MCF 10A (cell line): ENCODE results near the gene SLC25A20. TPM values are rescaled to one million over a fixed set of nuclear protein-coding genes. Genes with fewer than 3 reads are reported as not detected.

Source experiments
- BruUV-seq: library from RNA; stranded (reverse); fragments of 400-500 nt; replicated peaks from 2 replicates; lab custom pipeline; 2021; lab: Mats Ljungman, UMichigan
- CTCF ChIA-PET: fragments of 300-600 bp; sonication (Branson Sonifier 250); formaldehyde crosslinking; extraction: SDS; loops from one replicate; lab custom pipeline; 2021; ENCODE audit warnings: antibody characterized with exemption, inconsistent platforms; lab: Yijun Ruan, JAX
- POLR2A ChIA-PET: fragments of 300-600, 350-650 bp; sonication (Branson Sonifier 250); formaldehyde crosslinking; extraction: SDS; loops from one replicate; lab custom pipeline; 2020; ENCODE audit warnings: antibody characterized with exemption, inconsistent platforms; lab: Yijun Ruan, JAX
- DNase-seq: peaks from one replicate; pipeline ENCODE4 v3.0.0-alpha.2; 2018; ENCODE audit not compliant: unreplicated experiment
- H3K27ac Mint-ChIP-seq: one replicate; pipeline ENCODE4 v1.8.0; 2022; ENCODE audit warnings: mild to moderate bottlenecking, low read depth, mixed read lengths; ENCODE audit not compliant: unreplicated experiment
- H3K27me3 Mint-ChIP-seq: one replicate; pipeline ENCODE4 v1.8.0; 2022; ENCODE audit warnings: mixed read lengths; ENCODE audit not compliant: insufficient read depth, unreplicated experiment
- H3K36me3 Mint-ChIP-seq: one replicate; pipeline ENCODE4 v1.8.0; 2022; ENCODE audit warnings: mild to moderate bottlenecking, moderate library complexity, mixed read lengths; ENCODE audit not compliant: insufficient read depth, unreplicated experiment
- H3K4me1 Mint-ChIP-seq: one replicate; pipeline ENCODE4 v1.8.0; 2022; ENCODE audit warnings: mixed read lengths; ENCODE audit not compliant: insufficient read depth, unreplicated experiment
- H3K4me3 Mint-ChIP-seq: one replicate; pipeline ENCODE4 v1.8.0; 2022; ENCODE audit warnings: mild to moderate bottlenecking, moderate library complexity, mixed read lengths; ENCODE audit not compliant: unreplicated experiment
- H3K9me3 Mint-ChIP-seq: one replicate; pipeline ENCODE4 v1.8.0; 2022; ENCODE audit warnings: mixed read lengths; ENCODE audit not compliant: unreplicated experiment
- CTCF ChIP-seq: fragments of 200-600 bp; IDR thresholded peaks from one replicate; pipeline ENCODE4 v1.8.0; 2022; ENCODE audit warnings: antibody characterized with exemption, mild to moderate bottlenecking; ENCODE audit not compliant: unreplicated experiment
- intact Hi-C: fragments of 100-400 bp; cut with micrococcal nuclease; formaldehyde crosslinking; loops from 2 replicates; pipeline ENCODE4 v1.14.1; 2022
- total RNA-seq: library from RNA; stranded (reverse); gene quantifications from 2 replicates; pipeline ENCODE4 v1.2.3, GENCODE V29; 2022

The SLC25A20 gene
- total RNA-seq, 1 experiment from 2014 or later: 11.5 TPM

- no peak for TF ChIP-seq CTCF
- BruUV-seq: no TSS peak
- peaks cover 31% of the 10 kb centered on the region for H3K4me1 Mint-ChIP-seq
- no peak for DNase-seq
- peak overlapping the region; percentile 68 for H3K27ac Mint-ChIP-seq
- POLR2A ChIA-PET: interaction anchor here (0.6 to 1.5 kb wide), 2 partner anchors 12 to 13 kb away, joined by 3 to 9 read pairs; partner anchors contain the start of gene ARIH2
- no peaks in the 10 kb centered on the region for H3K27me3 Mint-ChIP-seq
- intact Hi-C loops: no loop called here
- H3K4me3 Mint-ChIP-seq: no peak overlapping the region
- CTCF ChIA-PET: interaction anchor here (0.6 to 1.2 kb wide), 2 partner anchors 56 to 90 kb away, joined by 3 read pairs; partner anchors contain the start of gene NDUFAF3
- peaks cover 6% of the 10 kb centered on the region for H3K9me3 Mint-ChIP-seq
- peaks cover 60% of the 10 kb centered on the region for H3K36me3 Mint-ChIP-seq
These were observed 33.4 kb upstream of the SLC25A20 start for GRCh38 chr3:48931944-48932580.

GRCh38 chr3:48930590-48930989, 31.9 kb upstream of the SLC25A20 start:
- no peaks in the 10 kb centered on the region for H3K27me3 Mint-ChIP-seq
- intact Hi-C loops: no loop called here
- TF ChIP-seq CTCF: no peak
- H3K4me3 Mint-ChIP-seq: no peak overlapping the region
- H3K9me3 Mint-ChIP-seq: peaks cover 6% of the 10 kb centered on the region
- no peak for DNase-seq
- no peak overlapping the region for H3K27ac Mint-ChIP-seq
- CTCF ChIA-PET: interaction anchor here (0.9 kb wide), 1 partner anchor 22 kb away, joined by 3 read pairs; no protein-coding TSS in a partner anchor
- H3K4me1 Mint-ChIP-seq: peaks cover 39% of the 10 kb centered on the region
- POLR2A ChIA-PET: interaction anchor here (0.6 to 5.5 kb wide), 4 partner anchors 9 to 582 kb away, joined by 3 to 46 read pairs (median 4); partner anchors contain the start of genes ARIH2 and NDUFAF3
- H3K36me3 Mint-ChIP-seq: peaks cover 60% of the 10 kb centered on the region
- BruUV-seq: no TSS peak

GRCh38 chr3:48929358-48930035, 30.8 kb upstream of the SLC25A20 start:
- intact Hi-C loops: no loop called here
- no peak for TF ChIP-seq CTCF
- peaks cover 39% of the 10 kb centered on the region for H3K4me1 Mint-ChIP-seq
- no peak for DNase-seq
- H3K4me3 Mint-ChIP-seq: no peak overlapping the region
- peak overlapping the region; percentile 39 for H3K27ac Mint-ChIP-seq
- POLR2A ChIA-PET: interaction anchor here (0.7 to 5.5 kb wide), 2 partner anchors 11 to 444 kb away, joined by 5 to 46 read pairs; partner anchors contain the start of gene ARIH2
- CTCF ChIA-PET: interaction anchor here (0.6 to 0.9 kb wide), 4 partner anchors 20 to 167 kb away, joined by 3 to 6 read pairs (median 4); no protein-coding TSS in a partner anchor
- no TSS peak for BruUV-seq
- H3K9me3 Mint-ChIP-seq: peaks cover 6% of the 10 kb centered on the region
- H3K27me3 Mint-ChIP-seq: no peaks in the 10 kb centered on the region
- H3K36me3 Mint-ChIP-seq: peaks cover 60% of the 10 kb centered on the region

- TF ChIP-seq CTCF: no peak
- no TSS peak for BruUV-seq
- H3K27ac Mint-ChIP-seq: peak overlapping the region; percentile 39
- CTCF ChIA-PET: interaction anchor here (0.6 to 0.7 kb wide), 2 partner anchors 21 to 180 kb away, joined by 3 to 6 read pairs; no protein-coding TSS in a partner anchor
- peaks cover 6% of the 10 kb centered on the region for H3K9me3 Mint-ChIP-seq
- no peak for DNase-seq
- intact Hi-C loops: no loop called here
- peaks cover 39% of the 10 kb centered on the region for H3K4me1 Mint-ChIP-seq
- no peak overlapping the region for H3K4me3 Mint-ChIP-seq
- no peaks in the 10 kb centered on the region for H3K27me3 Mint-ChIP-seq
- POLR2A ChIA-PET: interaction anchor here (0.7 to 5.5 kb wide), 3 partner anchors 10 to 27 kb away, joined by 3 to 46 read pairs (median 4); partner anchors contain the start of gene ARIH2
- peaks cover 60% of the 10 kb centered on the region for H3K36me3 Mint-ChIP-seq
These were observed 30.0 kb upstream of the SLC25A20 start for GRCh38 chr3:48928679-48929078.
